GM10248 (cell line): ENCODE data around the gene SYT9.

ENCODE experiments used
- CTCF ChIA-PET: fragments of 300-600 bp; sonication (Branson Sonifier 250); formaldehyde crosslinking; extraction: SDS; loops from one replicate; lab custom pipeline; 2021; ENCODE audit warnings: antibody characterized with exemption; lab: Yijun Ruan, JAX
- POLR2A ChIA-PET: fragments of 350-650 bp; sonication (Branson Sonifier 250); formaldehyde crosslinking; extraction: SDS; loops from one replicate; lab custom pipeline; 2020; ENCODE audit warnings: antibody characterized with exemption; lab: Yijun Ruan, JAX
- DNase-seq: peaks from one replicate; pipeline ENCODE4 v3.0.0; 2012; ENCODE audit errors: extremely low spot score
- CTCF ChIP-seq: IDR thresholded peaks from 2 replicates; pipeline ENCODE4 v1.5.1; 2012; ENCODE audit warnings: mild to moderate bottlenecking, low read depth; ENCODE audit errors: extremely low read depth, missing control alignments, control extremely low read depth

Gene SYT9

GRCh38 chr11:7367803-7368202 lies 116.1 kb downstream of the SYT9 start:
- CTCF ChIA-PET: interaction anchor here (1.0 kb wide), 1 partner anchor 14 kb away, joined by 3 read pairs; no protein-coding TSS in a partner anchor
- POLR2A ChIA-PET: no interaction called here

GRCh38 chr11:7376386-7376785 lies 124.7 kb downstream of the SYT9 start:
- TF ChIP-seq CTCF: no peak
- ChIA-PET POLR2A (no interaction called here), CTCF (no interaction called here)
- DNase-seq: no peak

More at GRCh38 chr11:7367803-7368202, 116.1 kb downstream of the SYT9 start:
- no peak for TF ChIP-seq CTCF
- no peak for DNase-seq

GRCh38 chr11:7381937-7382336 lies 130.2 kb downstream of the SYT9 start:
- DNase-seq: no peak
- POLR2A ChIA-PET: no interaction called here
- CTCF ChIA-PET: interaction anchor here (0.8 to 1.5 kb wide), 4 partner anchors 14 to 60 kb away, joined by 3 to 7 read pairs (median 3); no protein-coding TSS in a partner anchor
- TF ChIP-seq CTCF: no peak

GRCh38 chr11:7383406-7383805 lies 131.7 kb downstream of the SYT9 start:
- DNase-seq: no peak
- CTCF ChIA-PET: interaction anchor here (0.9 kb wide), 1 partner anchor 9 kb away, joined by 4 read pairs; no protein-coding TSS in a partner anchor
- POLR2A ChIA-PET: no interaction called here
- TF ChIP-seq CTCF: no peak

GRCh38 chr11:7384691-7385090 lies 133.0 kb downstream of the SYT9 start:
- no peak for TF ChIP-seq CTCF
- ChIA-PET POLR2A (no interaction called here), CTCF (no interaction called here)
- DNase-seq: no peak

- ChIA-PET POLR2A (no interaction called here), CTCF (no interaction called here)
- no peak for TF ChIP-seq CTCF
- DNase-seq: no peak
Measured at GRCh38 chr11:7385532-7385931, 133.8 kb downstream of the SYT9 start.
